HG03457 (cell line): ENCODE results near the gene NME5.

ENCODE experiments used
- ATAC-seq: cut with Tn5 transposase; IDR thresholded peaks from one replicate; pipeline ENCODE4 v1.9.1; 2021; ENCODE audit warnings: moderate number of reproducible peaks; ENCODE audit not compliant: unreplicated experiment

NME5 gene

GRCh38 chr5:138139781-138140090 is 508 bp upstream of the NME5 start:
- no peak for ATAC-seq

GRCh38 chr5:138132543-138132942 is 6.7 kb downstream of the NME5 start:
- ATAC-seq = no peak

- no peak for ATAC-seq
These were observed 9.9 kb downstream of the NME5 start for GRCh38 chr5:138129347-138129746.

- no peak for ATAC-seq
These were observed 10.9 kb downstream of the NME5 start for GRCh38 chr5:138128334-138128733.

GRCh38 chr5:138115254-138115653 is 24.0 kb downstream of the NME5 start:
- no peak for ATAC-seq

GRCh38 chr5:138111937-138112336 is 27.3 kb downstream of the NME5 start:
- ATAC-seq = no peak

- no peak for ATAC-seq
These were observed 28.0 kb downstream of the NME5 start for GRCh38 chr5:138111181-138111580.

GRCh38 chr5:138110266-138110963 is 28.8 kb downstream of the NME5 start:
- ATAC-seq = no peak

- ATAC-seq = no peak
These were observed 29.6 kb downstream of the NME5 start for GRCh38 chr5:138109463-138110265.

- ATAC-seq = no peak
These were observed 32.0 kb downstream of the NME5 start for GRCh38 chr5:138107213-138107612.

GRCh38 chr5:138105709-138106108 is 33.5 kb downstream of the NME5 start:
- ATAC-seq = no peak

GRCh38 chr5:138103319-138103637 is 36.0 kb downstream of the NME5 start:
- no peak for ATAC-seq

GRCh38 chr5:138102454-138103318 is 36.5 kb downstream of the NME5 start:
- ATAC-seq = no peak

GRCh38 chr5:138096997-138097828 is 42.0 kb downstream of the NME5 start:
- ATAC-seq = no peak

- no peak for ATAC-seq
These were observed 42.9 kb downstream of the NME5 start for GRCh38 chr5:138096363-138096762.

- no peak for ATAC-seq
These were observed 43.9 kb downstream of the NME5 start for GRCh38 chr5:138095100-138095907.

GRCh38 chr5:138093036-138093435 is 46.2 kb downstream of the NME5 start:
- no peak for ATAC-seq

- ATAC-seq = no peak
These were observed 46.9 kb downstream of the NME5 start for GRCh38 chr5:138092301-138092700.

GRCh38 chr5:138091685-138092084 is 47.5 kb downstream of the NME5 start:
- ATAC-seq = no peak

GRCh38 chr5:138083702-138084101 is 55.5 kb downstream of the NME5 start, which contains the start of gene WNT8A:
Gene WNT8A (plus strand): TSS chr5:138084033. CDS start chr5:138084128, 95 bp downstream.
- no peak for ATAC-seq
